Vagina (tissue), 2 donors: ENCODE data around the gene TNFRSF14.

Experiments
- POLR2A ChIP-seq, 2 donors: fragments of 450-650 bp; IDR thresholded peaks; one replicate each; pipeline ENCODE4 v1.6.1; 2017; ENCODE audit warnings: antibody characterized with exemption in 2 of 2, mild to moderate bottlenecking in 2 of 2, moderate library complexity in 2 of 2
- POLR2AphosphoS5 ChIP-seq, 2 donors: sonication (generic); formaldehyde crosslinking; IDR thresholded peaks; one replicate each; pipeline ENCODE4 v1.9.0; 2017; ENCODE audit warnings: antibody characterized with exemption in 2 of 2, mild to moderate bottlenecking in 2 of 2, low read depth in 1 of 2; ENCODE audit not compliant: insufficient read depth in 1 of 2
- TF ChIP-seq, protein P1 (sequence below), 3 experiments: fragments of 450-650 bp in 2 of 3; fragments of 200-600 bp in 1 of 3; sonication (generic) in 1 of 3; IDR thresholded peaks; one replicate each; pipeline ENCODE4 v1.5.1; 2017 to 2019; ENCODE audit warnings: antibody characterized with exemption in 3 of 3, mild to moderate bottlenecking in 2 of 3, moderate library complexity in 2 of 3

DNA sequence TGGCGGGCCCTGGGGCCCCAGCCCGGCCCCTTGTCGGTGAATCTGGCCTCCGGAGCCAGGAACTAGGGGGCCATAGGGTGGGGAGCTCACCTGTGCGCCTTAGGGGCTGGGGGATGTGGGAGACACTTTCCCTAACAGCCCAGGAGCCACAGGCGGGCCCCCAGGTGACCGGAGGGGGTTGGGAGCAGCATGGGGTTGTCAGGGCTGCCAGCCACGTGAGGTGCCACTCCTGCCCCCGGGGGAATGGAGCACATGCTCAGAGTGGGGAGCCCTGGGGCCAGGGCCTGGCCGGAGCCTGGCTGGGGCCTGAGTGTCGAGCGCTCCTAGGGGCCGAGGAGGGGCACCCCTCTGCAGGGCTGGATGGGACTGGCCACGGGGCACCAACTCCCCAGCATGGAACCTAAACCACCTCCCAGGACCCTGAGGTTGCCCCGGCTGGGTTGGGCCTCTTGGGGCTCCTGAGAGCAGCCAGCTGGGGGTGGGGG is 50.3 kb downstream of the TNFRSF14 start:
- TF ChIP-seq, protein P1, sequence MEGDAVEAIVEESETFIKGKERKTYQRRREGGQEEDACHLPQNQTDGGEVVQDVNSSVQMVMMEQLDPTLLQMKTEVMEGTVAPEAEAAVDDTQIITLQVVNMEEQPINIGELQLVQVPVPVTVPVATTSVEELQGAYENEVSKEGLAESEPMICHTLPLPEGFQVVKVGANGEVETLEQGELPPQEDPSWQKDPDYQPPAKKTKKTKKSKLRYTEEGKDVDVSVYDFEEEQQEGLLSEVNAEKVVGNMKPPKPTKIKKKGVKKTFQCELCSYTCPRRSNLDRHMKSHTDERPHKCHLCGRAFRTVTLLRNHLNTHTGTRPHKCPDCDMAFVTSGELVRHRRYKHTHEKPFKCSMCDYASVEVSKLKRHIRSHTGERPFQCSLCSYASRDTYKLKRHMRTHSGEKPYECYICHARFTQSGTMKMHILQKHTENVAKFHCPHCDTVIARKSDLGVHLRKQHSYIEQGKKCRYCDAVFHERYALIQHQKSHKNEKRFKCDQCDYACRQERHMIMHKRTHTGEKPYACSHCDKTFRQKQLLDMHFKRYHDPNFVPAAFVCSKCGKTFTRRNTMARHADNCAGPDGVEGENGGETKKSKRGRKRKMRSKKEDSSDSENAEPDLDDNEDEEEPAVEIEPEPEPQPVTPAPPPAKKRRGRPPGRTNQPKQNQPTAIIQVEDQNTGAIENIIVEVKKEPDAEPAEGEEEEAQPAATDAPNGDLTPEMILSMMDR (IDR thresholded peaks at IDR 0.05), result no peak
- TF ChIP-seq POLR2A (IDR thresholded peaks at IDR 0.05), result no peak
- TF ChIP-seq POLR2AphosphoS5 (IDR thresholded peaks at IDR 0.05; ENCODE audit: insufficient read depth in 1 of 2, low read depth in 1 of 2), result no peak
